Ovary (tissue), 9 donors: ENCODE results near the gene ATP8B1. TPM values are rescaled to one million over a fixed set of nuclear protein-coding genes. Genes with fewer than 3 reads are reported as not detected.

Source experiments
- DNase-seq, 5 donors: peaks; one replicate each; pipeline ENCODE4 v3.0.0-alpha.2; 2019 to 2020
- H3K27ac ChIP-seq, 2 donors: fragments of 200-600 bp; one replicate each; pipeline versions ENCODE4 v1.5.1 to v1.8.0; 2019 to 2022
- H3K27me3 ChIP-seq: fragments of 200-600 bp; one replicate; pipeline ENCODE4 v1.8.0; 2022
- H3K36me3 ChIP-seq: fragments of 200-600 bp; sonication (generic); one replicate; pipeline ENCODE4 v1.5.1; 2019
- H3K4me1 ChIP-seq: one replicate; pipeline ENCODE4 v1.8.1; 2013; ENCODE audit warnings: mild to moderate bottlenecking, moderate library complexity; ENCODE audit not compliant: insufficient read depth
- H3K4me3 ChIP-seq: fragments of 200-600 bp; sonication (generic); one replicate; pipeline ENCODE4 v1.5.1; 2017
- H3K9me3 ChIP-seq, 2 donors: fragments of 200-600 bp in 1 of 2; sonication (generic) in 1 of 2; one replicate each; pipeline versions ENCODE4 v1.5.1 to v1.8.1; 2013 to 2019; ENCODE audit warnings: mild to moderate bottlenecking in 1 of 2, moderate library complexity in 1 of 2
- EP300 ChIP-seq: sonication (generic); formaldehyde crosslinking; IDR thresholded peaks from one replicate; pipeline ENCODE4 v1.6.1; 2017; ENCODE audit warnings: antibody characterized with exemption
- POLR2A ChIP-seq: fragments of 450-650 bp; IDR thresholded peaks from one replicate; pipeline ENCODE4 v1.6.1; 2017; ENCODE audit warnings: antibody characterized with exemption, mild to moderate bottlenecking, moderate library complexity
- WGBS, 3 donors: extraction: QIAGEN DNeasy Blood & Tissue Kit in 1 of 3; methylation state at CpG; one replicate each; pipeline versions ENCODE4 v1.1.5 to v1.1.7; 2013 to 2017; 5-methylcytosine and 5-hydroxymethylcytosine counted together
- intact Hi-C, 4 donors: fragments of 100-400 bp; cut with DNase I; formaldehyde crosslinking; loops; one replicate each; pipeline versions ENCODE4 v1.11.0 to v1.15.1; 2022 to 2023
- polyA plus RNA-seq, 2 donors: library from polyadenylated mRNA; stranded (reverse); fragments of 200-250 nt in 1 of 2; fragments of 350-450 nt in 1 of 2; fragmentation: Illumina TruSeq in 1 of 2; extraction: RNeasy Lipid Tissue Mini Kit (QIAGEN cat#74804) in 1 of 2; gene quantifications; one replicate each; pipeline ENCODE4 v1.2.3, GENCODE V29; 2013 to 2014
- total RNA-seq, 7 donors: library from RNA; depleted of rRNA in 2 of 7; stranded (reverse); fragments of >200 nt in 2 of 7; fragmentation: NEBNext Ultra II Directional in 3 of 7; extraction: Animal tissue kit (Norgen Biotek cat#: 25700) in 3 of 7; gene quantifications; one replicate each; pipeline versions ENCODE4 v1.1.0 to v1.2.4, GENCODE V29; 2016 to 2023
- TF ChIP-seq, protein P1 (sequence below), 3 donors: fragments of 450-650 bp in 2 of 3; fragments of 200-600 bp in 1 of 3; IDR thresholded peaks; one replicate each; pipeline versions ENCODE4 v1.5.1 to v1.8.0; 2016 to 2022; ENCODE audit warnings: antibody characterized with exemption in 3 of 3, mild to moderate bottlenecking in 1 of 3
- donor health status: DM: no; HTN: no; CAD: no; lungs with moderate emphysema.
- donor health status: DM: no; HTN: no; CAD: no.
- donor health status: Bipolar disorder and iron deficiency.
- donor health status: DM: yes; HTN: yes; CAD: no.
- donor health status: DM: no; HTN: no; CAD: no.
- donor health status: DM: yes; HTN: yes; CAD: no.

The ATP8B1 gene
- total and polyA plus RNA-seq, 9 donors, result 1.4 to 13.2 (median 5.2) TPM

DNA sequence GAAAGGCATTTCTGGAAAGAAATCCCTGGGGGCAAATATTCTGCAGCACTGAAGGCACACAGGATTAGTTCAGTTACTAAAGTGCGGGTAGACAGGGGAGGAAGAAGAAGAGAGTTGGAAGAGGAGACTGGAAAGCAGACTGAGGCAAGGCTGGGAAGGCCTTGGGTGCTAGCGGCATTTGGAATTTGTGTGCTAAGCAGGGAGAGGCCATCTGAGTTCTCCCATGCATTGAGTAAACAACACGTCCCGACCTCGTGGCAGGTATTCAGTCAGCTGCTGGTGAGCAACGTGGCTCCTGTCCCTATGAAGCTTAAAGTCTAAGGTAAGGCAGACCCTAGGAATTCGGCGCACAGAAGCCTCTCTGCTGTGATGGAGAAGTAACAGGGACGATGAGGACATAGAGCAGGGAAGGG is 30.7 kb downstream of the ATP8B1 start:
- H3K27ac ChIP-seq, result no peak overlapping the region
- peaks cover 7% of the 10 kb centered on the region for H3K4me1 ChIP-seq
- TF ChIP-seq POLR2A, result no peak
- TF ChIP-seq EP300, result no peak
- TF ChIP-seq, protein P1, sequence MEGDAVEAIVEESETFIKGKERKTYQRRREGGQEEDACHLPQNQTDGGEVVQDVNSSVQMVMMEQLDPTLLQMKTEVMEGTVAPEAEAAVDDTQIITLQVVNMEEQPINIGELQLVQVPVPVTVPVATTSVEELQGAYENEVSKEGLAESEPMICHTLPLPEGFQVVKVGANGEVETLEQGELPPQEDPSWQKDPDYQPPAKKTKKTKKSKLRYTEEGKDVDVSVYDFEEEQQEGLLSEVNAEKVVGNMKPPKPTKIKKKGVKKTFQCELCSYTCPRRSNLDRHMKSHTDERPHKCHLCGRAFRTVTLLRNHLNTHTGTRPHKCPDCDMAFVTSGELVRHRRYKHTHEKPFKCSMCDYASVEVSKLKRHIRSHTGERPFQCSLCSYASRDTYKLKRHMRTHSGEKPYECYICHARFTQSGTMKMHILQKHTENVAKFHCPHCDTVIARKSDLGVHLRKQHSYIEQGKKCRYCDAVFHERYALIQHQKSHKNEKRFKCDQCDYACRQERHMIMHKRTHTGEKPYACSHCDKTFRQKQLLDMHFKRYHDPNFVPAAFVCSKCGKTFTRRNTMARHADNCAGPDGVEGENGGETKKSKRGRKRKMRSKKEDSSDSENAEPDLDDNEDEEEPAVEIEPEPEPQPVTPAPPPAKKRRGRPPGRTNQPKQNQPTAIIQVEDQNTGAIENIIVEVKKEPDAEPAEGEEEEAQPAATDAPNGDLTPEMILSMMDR (IDR thresholded peaks at IDR 0.05), result no peak
- no peaks in the 10 kb centered on the region for H3K27me3 ChIP-seq
- H3K4me3 ChIP-seq, result no peak overlapping the region
- WGBS, 3 donors, result 83 to 90% (median 86%) methylated on average over 9 of the region's 9 CpGs
- no peak for DNase-seq
- intact Hi-C loops, result no loop called here
- no peaks in the 10 kb centered on the region for H3K36me3 ChIP-seq
- no peaks in the 10 kb centered on the region for H3K9me3 ChIP-seq

DNA sequence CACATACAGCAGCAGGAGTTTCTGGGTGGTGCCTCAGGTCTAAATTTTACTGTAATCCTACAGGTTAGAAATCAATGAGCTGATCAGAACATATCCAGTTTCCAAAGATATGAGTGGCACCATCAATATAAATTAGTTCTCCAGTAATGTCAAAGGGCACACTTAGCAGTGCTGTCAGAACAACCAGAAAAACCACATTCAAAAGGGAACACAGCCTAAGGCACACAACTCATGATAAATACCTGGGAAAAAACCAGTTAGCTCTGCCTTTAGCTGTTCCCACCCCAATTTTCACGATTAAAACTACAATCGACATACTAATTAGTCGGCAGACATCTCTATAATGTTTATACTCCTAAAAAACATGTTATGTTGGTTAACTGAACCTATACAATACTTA is 31.5 kb downstream of the ATP8B1 start:
- DNase-seq, result no peak
- H3K4me3 ChIP-seq, result no peak overlapping the region
- no peaks in the 10 kb centered on the region for H3K9me3 ChIP-seq
- TF ChIP-seq POLR2A (no peak), EP300 (no peak)
- TF ChIP-seq, protein P1 (IDR thresholded peaks at IDR 0.05), result no peak
- 92 to 94% (median 92%) methylated on average over 3 of the region's 3 CpGs for WGBS, 3 donors
- peaks cover 7% of the 10 kb centered on the region for H3K4me1 ChIP-seq
- intact Hi-C loops, result no loop called here
- no peaks in the 10 kb centered on the region for H3K36me3 ChIP-seq
- no peaks in the 10 kb centered on the region for H3K27me3 ChIP-seq
- H3K27ac ChIP-seq, result no peak overlapping the region

DNA sequence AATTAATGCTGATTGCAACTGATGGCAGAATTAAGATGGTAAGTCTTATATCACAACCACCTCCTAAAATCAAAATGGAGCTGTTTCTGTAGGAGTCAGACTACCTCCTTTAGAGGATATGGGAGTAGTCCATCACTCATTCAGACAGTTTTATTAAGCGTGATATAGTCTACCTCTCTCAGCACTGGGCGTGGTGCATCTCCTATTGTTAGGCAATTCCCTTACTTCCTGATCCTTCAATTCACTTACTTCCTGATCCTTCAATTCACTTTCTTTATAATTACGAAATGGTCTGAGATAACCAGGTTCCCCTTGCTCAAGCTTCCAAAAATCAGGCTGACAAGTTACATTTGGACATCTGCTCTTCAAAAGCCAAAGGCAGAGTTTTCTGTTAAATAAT is 31.9 kb downstream of the ATP8B1 start:
- Histone ChIP-seq H3K27me3 (no peaks in the 10 kb centered on the region), H3K36me3 (no peaks in the 10 kb centered on the region), H3K4me3 (no peak overlapping the region), H3K27ac (no peak overlapping the region), H3K9me3 (no peaks in the 10 kb centered on the region), H3K4me1 (peaks cover 7% of the 10 kb centered on the region)
- intact Hi-C loops, result no loop called here
- TF ChIP-seq EP300 (no peak), POLR2A (no peak)
- TF ChIP-seq, protein P1 (IDR thresholded peaks at IDR 0.05), result no peak
- DNase-seq, result no peak
- WGBS, 3 donors, result 87 to 91% (median 89%) methylated on average over 3 of the region's 3 CpGs

DNA sequence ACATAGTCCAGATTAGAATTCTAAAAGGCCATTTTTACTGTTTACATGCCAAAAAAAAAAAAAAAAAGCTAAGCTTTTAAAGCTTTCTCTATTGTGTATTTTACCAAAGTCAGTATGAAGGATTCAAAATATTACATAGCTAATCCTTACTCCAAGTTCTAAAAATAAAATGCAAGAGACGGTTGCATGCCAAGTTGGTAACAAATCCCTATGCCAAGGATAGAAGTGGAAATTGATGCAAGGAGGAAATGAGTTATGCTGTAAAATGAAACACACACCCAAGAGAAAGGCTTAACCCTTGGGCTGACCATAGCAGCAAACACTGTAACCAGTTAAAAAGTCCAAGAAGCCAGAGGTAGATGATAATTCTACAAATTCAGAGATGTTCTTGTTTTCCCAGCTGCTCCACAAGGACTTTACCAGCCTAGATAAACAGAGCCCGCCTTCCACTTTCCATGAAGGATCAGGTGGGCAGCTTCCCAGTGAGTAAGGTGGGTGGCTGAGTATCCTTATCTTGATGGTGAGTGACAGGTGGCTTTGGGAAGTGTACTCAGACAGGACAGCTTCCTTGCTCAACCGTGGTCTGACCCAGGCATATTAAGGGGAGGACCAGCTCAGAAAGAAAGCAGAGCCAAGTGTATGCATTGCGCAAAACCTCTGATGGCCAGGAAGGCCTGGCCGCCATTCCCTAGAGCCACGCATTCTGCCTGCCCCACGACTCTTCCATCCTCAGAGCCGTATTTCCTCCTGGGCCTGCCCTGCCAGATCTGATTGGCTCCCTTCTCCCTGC is 34.4 kb downstream of the ATP8B1 start:
- Histone ChIP-seq H3K4me3 (no peak overlapping the region), H3K27ac (no peak overlapping the region), H3K36me3 (no peaks in the 10 kb centered on the region), H3K9me3 (no peaks in the 10 kb centered on the region), H3K27me3 (no peaks in the 10 kb centered on the region), H3K4me1 (peaks cover 7% of the 10 kb centered on the region)
- intact Hi-C loops, result no loop called here
- no peak for DNase-seq
- no peak for TF ChIP-seq EP300
- no peak for TF ChIP-seq POLR2A
- TF ChIP-seq, protein P1 (IDR thresholded peaks at IDR 0.05), result no peak
- 60 to 71% (median 68%) methylated on average over 8 of the region's 8 CpGs for WGBS, 3 donors
